Large intestine (tissue), 3 donors: ENCODE results near the gene EFHD2. TPM values are rescaled to one million over a fixed set of nuclear protein-coding genes. Genes with fewer than 3 reads are reported as not detected.
"Not testable (repeated sequence)": the region's sequence is repeated elsewhere in the genome, so short reads cannot be mapped to it uniquely, and the experiment has no call there.

Experiments used
- DNase-seq, 2 donors: peaks; one replicate each; pipeline versions ENCODE4 v3.0.0 to v3.0.0-alpha.2; 2013
- H3K27ac ChIP-seq: one replicate; pipeline ENCODE4 v1.5.1; 2013; ENCODE audit warnings: low read length
- H3K27me3 ChIP-seq: 2 replicates; pipeline ENCODE4 v1.6.1; 2013; ENCODE audit warnings: low read length; ENCODE audit not compliant: control insufficient read depth, insufficient read depth
- H3K36me3 ChIP-seq: 2 replicates; pipeline ENCODE4 v1.6.1; 2013; ENCODE audit warnings: low read length; ENCODE audit not compliant: control insufficient read depth, insufficient read depth
- H3K4me1 ChIP-seq: one replicate; pipeline ENCODE4 v1.6.1; 2013; ENCODE audit warnings: low read length; ENCODE audit not compliant: control insufficient read depth, insufficient read depth
- H3K4me3 ChIP-seq: one replicate; pipeline ENCODE4 v1.5.1; 2013; ENCODE audit warnings: low read length
- H3K9me3 ChIP-seq: one replicate; pipeline ENCODE4 v1.6.1; 2013; ENCODE audit warnings: mild to moderate bottlenecking, low read depth, low read length, moderate library complexity; ENCODE audit not compliant: control insufficient read depth
- WGBS: methylation state at CpG from one replicate; pipeline ENCODE4 v1.1.5; 2013; ENCODE audit warnings: low lambda C conversion rate; ENCODE audit not compliant: insufficient coverage; 5-methylcytosine and 5-hydroxymethylcytosine counted together
- polyA plus RNA-seq: library from polyadenylated mRNA; unstranded; fragments of 120-200 nt; gene quantifications from one replicate; pipeline ENCODE4 v1.2.1, GENCODE V29; 2013

EFHD2 gene
- polyA plus RNA-seq, 1 donor, result 57.2 TPM

DNA sequence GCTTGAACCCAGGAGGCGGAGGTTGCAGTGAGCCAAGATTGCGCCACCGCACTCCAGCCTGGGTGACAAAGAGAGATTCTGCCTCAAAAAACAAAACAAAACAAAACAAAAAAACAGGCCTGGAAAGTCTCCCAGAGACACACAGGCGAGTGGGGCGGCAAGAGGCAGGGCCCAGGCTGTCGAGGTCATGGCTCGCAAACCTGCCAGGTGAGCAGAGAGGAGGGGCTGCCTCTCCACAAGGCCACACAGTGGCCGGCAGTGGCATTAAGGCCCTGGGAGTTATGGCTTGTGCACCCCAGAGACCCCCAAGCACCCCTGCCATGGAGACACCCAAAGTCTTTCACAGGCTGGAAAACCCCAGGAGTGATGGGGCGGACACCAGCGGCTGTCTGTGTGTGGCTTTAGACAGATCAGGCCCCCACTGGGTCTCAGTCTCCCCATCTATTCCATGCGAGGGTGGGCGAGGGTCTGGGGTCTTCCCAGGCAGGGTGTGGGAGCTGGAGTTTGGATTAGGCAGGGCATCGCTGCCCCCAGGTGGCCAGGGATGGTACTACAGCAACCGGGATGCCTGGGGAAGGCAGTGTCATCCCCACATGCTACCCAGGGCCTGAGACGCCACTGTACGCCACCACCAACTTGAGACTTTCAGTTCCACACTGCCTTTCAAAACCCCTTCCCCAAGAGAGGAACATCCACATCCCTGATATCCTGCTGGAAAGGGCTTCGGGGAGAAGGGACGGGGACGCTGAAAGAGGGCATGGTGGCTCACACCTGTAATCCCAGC, 21.3 kb downstream of the EFHD2 start:
- no peak overlapping the region for H3K4me3 ChIP-seq
- peak overlapping the region; percentile 37 for H3K27ac ChIP-seq
- WGBS, result 0% methylated on average over 1 of the region's 19 CpGs
- no peaks in the 10 kb centered on the region for H3K9me3 ChIP-seq
- no peaks in the 10 kb centered on the region for H3K27me3 ChIP-seq
- DNase-seq, result peak in 1 of 2 donors; percentile 66
- peaks cover 36% of the 10 kb centered on the region for H3K36me3 ChIP-seq
- peaks cover 38% of the 10 kb centered on the region for H3K4me1 ChIP-seq

DNA sequence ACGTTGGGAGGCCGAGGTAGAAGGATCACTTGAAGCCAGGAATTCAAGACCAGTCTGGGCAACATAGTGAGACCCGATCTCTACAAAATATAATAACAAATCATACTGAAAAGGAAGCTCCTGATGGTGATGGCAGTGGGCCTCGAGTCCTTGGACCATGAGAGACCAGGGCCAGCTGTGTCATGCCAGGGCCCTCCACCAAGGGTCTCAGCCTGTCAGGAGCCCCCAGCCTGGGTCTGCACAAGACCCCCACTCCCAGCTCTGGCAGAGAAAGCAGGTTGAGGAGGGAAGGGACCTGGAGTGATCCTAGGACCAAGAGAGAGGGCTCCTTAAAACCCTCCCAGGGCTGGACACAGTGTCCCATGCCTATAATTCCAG, 21.9 kb downstream of the EFHD2 start:
- DNase-seq, result no peak
- Histone ChIP-seq H3K9me3 (no peaks in the 10 kb centered on the region), H3K4me1 (peaks cover 32% of the 10 kb centered on the region), H3K27ac (peak overlapping the region; percentile 37), H3K4me3 (no peak overlapping the region), H3K27me3 (no peaks in the 10 kb centered on the region), H3K36me3 (peaks cover 32% of the 10 kb centered on the region)
- no CpG with 5 or more reads among the region's 4 CpGs for WGBS

DNA sequence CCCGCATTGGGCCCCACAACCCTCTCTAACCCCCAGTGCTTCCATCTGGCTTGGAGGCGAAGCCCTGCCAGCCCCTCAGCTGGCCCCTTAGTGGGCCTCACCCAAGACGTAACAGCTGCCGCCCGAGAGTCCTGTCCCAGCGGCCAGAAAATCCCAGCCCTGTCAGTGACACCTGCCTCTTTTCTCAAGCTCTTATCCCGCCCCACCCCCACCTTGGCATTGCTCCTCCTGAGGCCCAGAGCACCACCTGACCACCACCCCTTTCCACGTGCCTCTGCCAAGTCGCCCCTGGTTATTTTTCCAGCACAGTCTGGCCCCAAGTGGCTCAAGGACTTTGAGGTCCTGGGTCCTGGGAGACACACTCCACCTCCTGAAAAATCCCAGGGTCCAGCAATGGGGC, 22.6 kb downstream of the EFHD2 start:
- Histone ChIP-seq H3K4me1 (peaks cover 26% of the 10 kb centered on the region), H3K9me3 (no peaks in the 10 kb centered on the region), H3K36me3 (peaks cover 28% of the 10 kb centered on the region), H3K4me3 (no peak overlapping the region), H3K27ac (peak overlapping the region; percentile 37), H3K27me3 (no peaks in the 10 kb centered on the region)
- peak; percentile 68 to 82 for DNase-seq
- WGBS, result no CpG with 5 or more reads among the region's 9 CpGs

DNA sequence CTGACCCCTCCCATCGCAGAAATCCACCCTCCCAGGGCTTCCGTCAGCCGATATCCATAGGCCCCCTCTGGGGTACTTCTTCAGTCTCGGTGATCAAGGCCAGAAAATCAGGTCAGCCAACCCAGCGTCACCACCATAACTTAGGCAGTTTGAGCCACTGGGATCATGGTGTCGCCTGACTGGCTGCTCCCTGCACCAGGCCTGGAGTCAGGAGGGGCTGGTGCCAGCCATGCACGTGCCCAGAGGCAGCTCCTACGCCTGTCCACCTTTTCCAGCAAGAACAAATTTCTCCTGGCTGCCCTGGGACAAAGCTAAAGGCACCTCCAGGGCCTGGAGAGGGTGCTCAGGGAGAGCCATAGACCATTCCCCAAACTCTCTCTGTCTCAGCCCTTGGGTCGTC, 23.8 kb downstream of the EFHD2 start:
- peaks cover 23% of the 10 kb centered on the region for H3K4me1 ChIP-seq
- H3K27ac ChIP-seq, result no peak overlapping the region
- no peak overlapping the region for H3K4me3 ChIP-seq
- DNase-seq, result no peak
- H3K9me3 ChIP-seq, result no peaks in the 10 kb centered on the region
- H3K36me3 ChIP-seq, result peaks cover 19% of the 10 kb centered on the region
- no peaks in the 10 kb centered on the region for H3K27me3 ChIP-seq
- no CpG with 5 or more reads among the region's 9 CpGs for WGBS

GRCh38 chr1:15434739-15435138, 25.1 kb downstream of the EFHD2 start:
- H3K27me3 ChIP-seq, H3K36me3 ChIP-seq, H3K27ac ChIP-seq, H3K4me3 ChIP-seq, H3K9me3 ChIP-seq: not testable (repeated sequence)
- peaks cover 23% of the 10 kb centered on the region for H3K4me1 ChIP-seq
- no CpG with 5 or more reads among the region's 8 CpGs for WGBS
- DNase-seq, result peak in 1 of 2 donors; percentile 67

DNA sequence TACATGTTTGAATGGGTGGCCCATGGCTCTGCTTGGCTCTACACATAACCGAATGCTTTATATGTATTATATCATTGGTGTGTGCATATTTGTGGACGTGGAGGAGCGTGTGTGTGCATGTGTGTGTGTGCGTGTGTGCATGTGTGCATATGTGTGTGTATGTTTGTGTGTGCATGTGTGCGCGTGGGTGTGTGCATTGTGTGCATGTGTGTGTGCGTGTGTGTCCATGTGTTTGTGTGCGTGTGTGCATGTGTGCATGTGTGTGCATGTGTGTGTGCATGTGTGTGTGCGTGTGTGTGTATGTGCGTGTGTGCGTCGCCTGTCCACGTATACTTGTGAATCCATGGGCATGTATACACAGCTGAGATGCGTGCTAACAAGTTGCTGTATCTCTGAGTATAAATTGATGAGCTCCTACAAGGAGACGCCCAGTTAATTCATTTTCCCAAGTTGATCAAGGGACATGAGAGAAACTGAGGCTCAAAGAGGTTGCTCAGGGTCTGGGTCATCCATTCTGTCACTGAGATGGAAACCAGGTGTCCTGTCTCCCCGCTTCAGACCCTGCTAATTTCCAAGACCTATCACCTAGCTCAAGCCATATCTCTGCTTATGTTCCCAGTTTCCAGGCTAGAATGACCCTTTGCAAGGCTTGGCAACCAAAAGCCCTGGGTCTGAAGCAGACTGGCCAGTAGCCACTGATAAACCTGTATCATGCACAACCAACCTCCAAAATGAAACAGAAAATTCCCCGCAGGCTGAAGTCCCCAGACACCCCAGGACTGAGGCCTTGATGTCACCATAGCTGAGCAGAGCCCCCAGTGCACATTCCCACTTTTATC, 25.8 kb downstream of the EFHD2 start:
- peaks cover 23% of the 10 kb centered on the region for H3K4me1 ChIP-seq
- H3K36me3 ChIP-seq, result peaks cover 4% of the 10 kb centered on the region
- H3K9me3 ChIP-seq, result no peaks in the 10 kb centered on the region
- no peaks in the 10 kb centered on the region for H3K27me3 ChIP-seq
- WGBS, result 100% methylated on average over 5 of the region's 17 CpGs
- H3K4me3 ChIP-seq, result no peak overlapping the region
- H3K27ac ChIP-seq, result no peak overlapping the region
- no peak for DNase-seq

DNA sequence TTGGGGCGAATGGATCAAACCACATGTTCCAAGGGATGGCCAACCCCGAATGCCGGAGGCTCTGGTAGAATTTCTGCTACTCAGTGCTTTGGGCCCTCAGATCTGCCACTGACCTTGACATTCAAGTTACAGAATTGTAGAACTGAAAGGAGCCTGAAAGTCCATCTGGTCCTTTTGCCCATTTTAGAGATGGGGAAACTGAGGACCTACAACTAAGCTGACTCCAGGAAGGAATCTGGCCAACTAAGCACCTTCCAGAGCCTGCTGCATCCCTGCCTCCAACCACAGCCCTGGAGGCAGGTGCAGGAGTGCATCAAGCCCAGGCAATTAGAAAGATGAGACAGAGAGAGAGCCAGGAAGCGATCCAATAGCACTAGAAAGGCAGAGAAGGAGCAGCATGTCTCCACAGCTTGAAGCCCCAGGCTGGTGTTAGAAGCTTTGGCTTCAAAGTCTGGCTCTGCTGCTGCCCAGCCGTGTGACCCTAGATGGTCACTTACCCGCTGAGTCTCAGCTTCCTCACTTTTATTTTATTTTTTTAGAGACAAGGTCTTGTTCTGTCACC, 27.3 kb downstream of the EFHD2 start:
- no peaks in the 10 kb centered on the region for H3K27me3 ChIP-seq
- no peaks in the 10 kb centered on the region for H3K36me3 ChIP-seq
- peaks cover 17% of the 10 kb centered on the region for H3K4me1 ChIP-seq
- H3K27ac ChIP-seq, result no peak overlapping the region
- DNase-seq, result no peak
- no peaks in the 10 kb centered on the region for H3K9me3 ChIP-seq
- H3K4me3 ChIP-seq, result no peak overlapping the region
- no CpG with 5 or more reads among the region's 6 CpGs for WGBS

DNA sequence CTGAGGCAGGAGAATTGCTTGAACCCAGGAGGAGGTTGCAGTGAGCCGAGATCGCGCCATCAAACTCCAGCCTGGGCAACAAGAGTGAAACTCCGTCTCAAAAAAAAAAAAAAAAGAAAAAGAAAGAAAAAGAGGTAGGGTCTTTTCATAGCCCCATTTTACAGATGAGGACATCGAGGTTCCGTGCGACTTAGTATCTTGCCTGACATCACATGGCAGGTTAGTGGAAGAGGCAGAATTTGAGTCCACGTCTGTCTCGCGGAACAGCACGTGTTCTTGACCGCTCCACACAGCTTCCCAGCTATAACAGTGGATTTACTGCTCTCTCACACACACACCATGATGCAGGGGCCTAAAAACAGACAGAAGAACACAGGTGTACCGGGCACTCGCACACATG, 29.6 kb downstream of the EFHD2 start:
- Histone ChIP-seq H3K27ac (no peak overlapping the region), H3K4me3 (no peak overlapping the region), H3K27me3 (no peaks in the 10 kb centered on the region), H3K4me1 (peaks cover 6% of the 10 kb centered on the region), H3K36me3 (no peaks in the 10 kb centered on the region), H3K9me3 (no peaks in the 10 kb centered on the region)
- DNase-seq, result no peak
- WGBS, result no CpG with 5 or more reads among the region's 14 CpGs

- Histone ChIP-seq H3K36me3 (no peaks in the 10 kb centered on the region), H3K4me3 (no peak overlapping the region), H3K27ac (no peak overlapping the region), H3K27me3 (no peaks in the 10 kb centered on the region), H3K9me3 (no peaks in the 10 kb centered on the region), H3K4me1 (peaks cover 4% of the 10 kb centered on the region)
- WGBS, result no CpG with 5 or more reads among the region's 13 CpGs
- no peak for DNase-seq
These were observed 30.7 kb downstream of the EFHD2 start for GRCh38 chr1:15440357-15440756.

DNA sequence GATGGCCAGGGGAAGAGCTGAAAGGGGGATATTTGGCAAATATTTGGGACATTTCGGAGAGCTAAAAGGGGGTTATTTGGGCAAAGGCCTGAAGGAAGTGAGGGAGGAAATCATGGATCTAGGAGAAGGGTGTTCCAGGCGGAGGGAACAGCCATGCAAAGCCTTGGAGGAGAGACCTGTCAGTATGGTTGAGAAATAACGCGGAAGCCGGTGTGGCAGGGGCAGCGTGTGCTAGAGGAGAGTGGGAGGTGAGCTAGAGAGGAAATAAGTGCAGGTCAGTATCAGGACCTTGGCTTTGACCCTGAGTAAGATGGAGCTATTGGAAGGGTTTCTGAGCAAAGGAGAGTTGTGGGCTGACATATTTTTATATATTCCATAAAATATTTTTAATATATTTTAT, 31.6 kb downstream of the EFHD2 start:
- Histone ChIP-seq H3K27me3 (no peaks in the 10 kb centered on the region), H3K4me3 (no peak overlapping the region), H3K36me3 (no peaks in the 10 kb centered on the region), H3K9me3 (no peaks in the 10 kb centered on the region), H3K27ac (no peak overlapping the region), H3K4me1 (peaks cover 4% of the 10 kb centered on the region)
- WGBS, result 100% methylated on average over 1 of the region's 6 CpGs
- no peak for DNase-seq
